HEK293 (cell line): ENCODE results near the gene KDM4B.

Source experiments
- CTCF ChIP-seq: fragments of 450-650 bp; formaldehyde crosslinking; IDR thresholded peaks from 2 replicates; pipeline ENCODE4 v1.5.1; 2016; ENCODE audit warnings: missing biosample characterization, missing genetic modification characterization
- ZBTB20 ChIP-seq: fragments of 450-650 bp; formaldehyde crosslinking; IDR thresholded peaks from 2 replicates; pipeline ENCODE4 v1.5.1; 2016; ENCODE audit warnings: missing biosample characterization, missing genetic modification characterization
- ZNF114 ChIP-seq: fragments of 450-650 bp; formaldehyde crosslinking; IDR thresholded peaks from 2 replicates; pipeline ENCODE4 v1.5.0; 2017; ENCODE audit warnings: missing biosample characterization, missing genetic modification characterization
- ZNF169 ChIP-seq: fragments of 450-650 bp; formaldehyde crosslinking; IDR thresholded peaks from 2 replicates; pipeline ENCODE4 v1.5.1; 2016; ENCODE audit warnings: missing biosample characterization, missing genetic modification characterization
- ZNF366 ChIP-seq: fragments of 450-650 bp; formaldehyde crosslinking; conservative IDR thresholded peaks from 2 replicates; pipeline ENCODE4 v1.5.1; 2016; ENCODE audit warnings: missing biosample characterization, missing genetic modification characterization
- TF ChIP-seq, protein P1 (sequence below): fragments of 450-650 bp; formaldehyde crosslinking; IDR thresholded peaks from 2 replicates; pipeline ENCODE4 v1.5.1; 2016; ENCODE audit warnings: missing biosample characterization, missing genetic modification characterization, low read depth

DNA sequence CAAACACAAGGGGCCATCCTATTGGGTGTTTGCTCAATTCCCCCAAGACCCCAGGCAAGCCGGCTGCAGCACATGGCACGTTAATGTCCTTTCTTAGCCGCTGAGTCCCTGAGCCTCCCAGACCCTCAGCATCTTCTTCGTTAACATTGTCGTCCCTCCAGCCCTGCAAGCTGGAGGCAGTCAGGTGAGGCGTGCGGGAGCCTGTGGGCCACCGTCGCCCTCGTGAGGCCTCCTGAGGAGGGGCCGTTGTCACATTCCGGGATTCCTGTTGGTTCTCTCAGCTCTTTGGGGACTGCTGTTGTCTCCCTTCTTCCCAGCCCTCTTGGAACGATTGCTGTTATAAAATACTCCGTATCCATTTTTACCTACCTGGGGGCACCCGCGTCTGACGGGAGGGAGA lies 140.6 kb downstream of the KDM4B start:
- TF ChIP-seq ZNF114 (tag by site-specific recombination) (no peak), ZNF366 (no peak), ZNF169 (tag by site-specific recombination) (no peak), CTCF (tag by site-specific recombination) (no peak), ZBTB20 (tag by site-specific recombination) (no peak)
- TF ChIP-seq, protein P1, sequence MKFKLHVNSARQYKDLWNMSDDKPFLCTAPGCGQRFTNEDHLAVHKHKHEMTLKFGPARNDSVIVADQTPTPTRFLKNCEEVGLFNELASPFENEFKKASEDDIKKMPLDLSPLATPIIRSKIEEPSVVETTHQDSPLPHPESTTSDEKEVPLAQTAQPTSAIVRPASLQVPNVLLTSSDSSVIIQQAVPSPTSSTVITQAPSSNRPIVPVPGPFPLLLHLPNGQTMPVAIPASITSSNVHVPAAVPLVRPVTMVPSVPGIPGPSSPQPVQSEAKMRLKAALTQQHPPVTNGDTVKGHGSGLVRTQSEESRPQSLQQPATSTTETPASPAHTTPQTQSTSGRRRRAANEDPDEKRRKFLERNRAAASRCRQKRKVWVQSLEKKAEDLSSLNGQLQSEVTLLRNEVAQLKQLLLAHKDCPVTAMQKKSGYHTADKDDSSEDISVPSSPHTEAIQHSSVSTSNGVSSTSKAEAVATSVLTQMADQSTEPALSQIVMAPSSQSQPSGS, result no peak
